Activated CD8-positive, alpha-beta memory T cell treated with anti-CD3 and anti-CD28 coated beads, Interleukin-2, amount 50 U/mL, for 4 hours (primary cell): ENCODE results near the gene TMPRSS11F.

ENCODE experiments used
- DNase-seq: peaks from one replicate; pipeline ENCODE4 v3.0.0-alpha.2; 2020

TMPRSS11F gene

DNA sequence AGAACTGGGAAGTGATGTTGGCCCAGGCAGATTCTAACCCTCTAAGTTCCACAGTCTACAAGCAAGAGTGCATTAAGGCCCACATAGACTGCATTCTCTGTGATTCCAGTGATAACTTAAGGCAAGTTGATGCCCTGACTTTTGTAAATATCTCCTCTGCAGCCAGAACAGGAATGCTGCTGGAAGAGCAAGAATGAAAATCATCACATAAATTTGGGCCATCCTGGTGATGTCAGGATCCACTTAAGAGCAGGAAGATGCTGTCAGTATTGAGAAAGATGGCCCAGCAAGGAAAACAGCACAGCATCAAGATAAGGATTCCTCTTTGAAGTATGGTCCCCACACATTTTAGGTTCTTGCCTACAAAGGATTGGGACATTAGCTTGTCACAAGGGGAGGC, 52.4 kb downstream of the TMPRSS11F start:
- no peak for DNase-seq

DNA sequence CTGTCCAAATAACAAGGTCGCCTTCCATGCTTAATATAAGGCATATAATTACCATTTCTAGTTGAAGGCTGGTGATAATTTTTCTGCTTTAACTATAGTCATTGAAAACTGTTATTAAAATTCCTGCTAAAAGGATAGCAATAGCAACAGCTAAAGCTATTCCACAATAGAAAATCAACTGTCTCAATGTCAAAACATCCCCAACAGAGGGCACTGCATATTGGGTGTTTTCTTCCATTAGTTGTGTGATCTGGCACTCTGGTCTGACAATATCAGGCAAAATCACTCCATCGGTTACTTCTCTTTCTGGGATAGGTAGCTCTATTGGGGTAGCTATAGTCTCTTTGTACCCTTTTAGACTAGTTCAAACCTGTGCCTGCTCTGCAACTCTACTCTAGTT, 53.5 kb downstream of the TMPRSS11F start:
- DNase-seq = no peak

DNA sequence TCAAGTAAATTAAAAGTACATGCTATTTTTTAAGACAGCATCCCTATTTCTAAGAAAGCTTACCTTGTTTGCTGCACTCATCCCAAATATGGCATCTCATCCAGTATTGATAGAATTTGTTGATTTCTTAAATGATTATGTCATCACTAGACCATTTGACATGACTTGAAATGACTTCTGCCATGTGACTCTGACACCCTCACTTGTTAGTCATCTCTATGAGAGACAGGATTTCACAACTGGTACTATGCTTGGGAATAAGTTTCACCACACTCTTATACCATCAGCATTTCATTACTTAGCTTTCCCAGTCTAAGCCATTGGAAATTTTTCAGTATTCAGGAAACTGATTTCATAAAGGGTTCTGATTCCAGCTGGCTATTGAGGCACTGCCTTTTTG, 55.3 kb downstream of the TMPRSS11F start:
- no peak for DNase-seq

DNA sequence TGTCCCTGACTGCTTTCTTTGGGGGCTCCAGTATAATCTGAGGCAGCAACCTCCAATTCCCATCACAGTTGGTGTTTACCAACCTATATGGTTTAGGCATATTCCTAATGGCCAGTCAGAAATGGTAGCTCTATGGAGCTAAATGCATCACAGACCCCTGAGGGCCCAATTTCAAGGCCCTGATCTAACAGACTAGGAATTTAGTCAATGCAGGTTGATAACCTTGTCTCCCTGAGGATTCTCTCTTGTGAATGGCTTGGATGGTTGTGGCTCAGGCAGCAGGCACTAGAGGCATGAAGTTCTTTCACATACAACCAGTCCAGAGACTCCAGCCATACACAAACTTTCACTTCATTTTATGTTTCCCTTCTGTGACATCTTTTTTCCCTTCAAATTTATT, 59.4 kb downstream of the TMPRSS11F start:
- no peak for DNase-seq

- DNase-seq = no peak
Observed at GRCh38 chr4:68062501-68062900, 67.2 kb downstream of the TMPRSS11F start.

- DNase-seq = no peak
Observed at GRCh38 chr4:68038272-68038671, 91.4 kb downstream of the TMPRSS11F start.

DNA sequence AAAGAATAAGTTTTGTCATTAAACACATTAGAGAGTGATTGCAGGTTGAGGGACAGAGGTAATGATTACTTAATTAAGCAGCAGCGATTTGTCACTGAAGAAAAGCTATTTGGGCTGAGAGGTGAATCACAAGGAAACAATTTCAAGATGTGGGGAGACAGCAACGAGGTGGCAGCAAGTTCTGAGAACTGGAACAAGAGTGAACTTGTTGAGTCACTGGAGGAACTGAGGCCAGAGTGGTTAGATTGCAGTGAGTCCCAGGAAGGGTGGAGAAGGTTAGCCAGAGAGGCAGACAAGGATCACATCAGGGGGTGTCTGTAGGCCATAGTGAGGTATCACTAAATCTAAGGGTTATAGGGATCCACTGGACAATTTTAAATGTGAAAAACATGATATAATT, 108.5 kb downstream of the TMPRSS11F start:
- DNase-seq = no peak

DNA sequence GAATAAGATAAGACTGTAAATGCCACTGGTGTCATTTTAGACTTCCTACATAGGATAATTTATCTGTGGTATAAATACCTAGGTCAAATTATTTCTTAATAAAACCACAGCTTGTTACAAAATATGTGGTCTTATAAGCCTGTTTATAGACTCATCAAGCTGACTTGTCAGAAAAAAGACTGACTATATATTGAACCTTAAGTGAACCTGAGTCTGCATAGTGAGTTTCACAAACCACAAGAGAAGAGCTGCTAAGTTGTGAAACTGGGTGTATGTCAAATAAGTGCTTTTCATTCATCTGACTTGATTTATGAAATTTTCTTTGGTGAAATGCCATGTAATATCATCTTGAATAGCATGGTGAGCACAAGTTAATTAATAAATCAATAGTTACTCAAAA, 118.0 kb downstream of the TMPRSS11F start:
- DNase-seq = no peak
